Inflammatory macrophage treated with lipopolysaccharide for 1 hour (primary cell): Measurements from ENCODE around the gene ATP6V0A1.

ENCODE experiments used
- DNase-seq, 2 donors: peaks; one replicate each; pipeline ENCODE4 v3.0.0-alpha.2; 2020 to 2022

Gene ATP6V0A1

GRCh38 chr17:42458497-42459255 is at the start of gene ATP6V0A1:
ATP6V0A1 (plus strand) TSS chr17:42458878; CDS start chr17:42460895, 2,017 bp downstream.
- peak; percentile 84 to 92 for DNase-seq

- DNase-seq = no peak
Measured at GRCh38 chr17:42409523-42410318, 49.0 kb upstream of the ATP6V0A1 start.

- DNase-seq = no peak
Measured at GRCh38 chr17:42410319-42410685, 48.4 kb upstream of the ATP6V0A1 start.

DNA sequence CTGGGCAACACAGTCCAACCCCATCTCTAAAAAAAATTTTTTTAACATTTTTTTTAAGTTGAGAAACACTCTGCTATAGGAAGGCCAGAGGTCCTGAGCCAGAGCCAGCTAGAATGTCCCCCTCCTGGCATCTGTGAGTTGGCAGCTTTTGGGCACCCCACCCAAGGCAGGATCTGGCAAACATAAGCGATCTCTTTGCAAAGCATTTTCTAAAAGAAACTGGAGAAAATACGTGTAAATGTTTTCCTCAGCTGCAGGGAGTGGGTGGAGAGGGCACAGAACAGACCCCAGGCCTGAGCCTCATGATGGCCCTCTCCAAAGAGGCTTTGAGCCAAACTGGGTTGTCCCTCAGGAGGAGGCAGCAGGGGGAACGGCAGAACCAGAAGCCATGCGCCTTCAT is 47.3 kb upstream of the ATP6V0A1 start:
- no peak for DNase-seq

GRCh38 chr17:42411905-42412679 is 46.6 kb upstream of the ATP6V0A1 start:
- DNase-seq = no peak

DNA sequence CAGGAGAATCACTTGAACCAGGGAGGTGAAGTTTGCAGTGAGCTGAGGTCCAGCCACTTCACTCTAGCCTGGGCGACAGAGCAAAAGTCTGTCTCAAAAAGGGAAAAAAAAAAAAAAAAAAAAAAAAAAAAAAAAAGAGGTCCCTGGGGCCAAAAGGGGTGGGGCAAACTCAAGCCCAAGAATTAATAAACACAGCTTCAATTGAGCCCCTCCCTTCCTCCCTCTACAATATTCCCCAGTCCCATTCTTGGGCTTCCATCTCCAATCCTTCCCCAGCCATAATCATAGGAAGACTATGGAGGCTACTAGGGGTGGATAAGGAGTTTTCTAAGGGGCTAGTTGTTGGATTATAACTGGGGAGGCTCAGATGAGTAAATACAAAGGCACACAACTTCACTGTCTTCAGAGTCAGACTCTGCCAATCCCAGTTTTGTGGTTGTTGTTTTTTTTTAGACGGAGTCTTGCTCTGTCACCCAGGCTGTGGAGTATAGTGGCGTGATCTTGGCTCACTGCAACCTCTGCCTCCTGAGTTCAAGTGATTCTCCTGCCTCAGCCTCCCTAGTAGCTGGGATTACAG is 45.1 kb upstream of the ATP6V0A1 start:
- no peak for DNase-seq

- DNase-seq = no peak
Measured at GRCh38 chr17:42414704-42415409, 43.8 kb upstream of the ATP6V0A1 start.

DNA sequence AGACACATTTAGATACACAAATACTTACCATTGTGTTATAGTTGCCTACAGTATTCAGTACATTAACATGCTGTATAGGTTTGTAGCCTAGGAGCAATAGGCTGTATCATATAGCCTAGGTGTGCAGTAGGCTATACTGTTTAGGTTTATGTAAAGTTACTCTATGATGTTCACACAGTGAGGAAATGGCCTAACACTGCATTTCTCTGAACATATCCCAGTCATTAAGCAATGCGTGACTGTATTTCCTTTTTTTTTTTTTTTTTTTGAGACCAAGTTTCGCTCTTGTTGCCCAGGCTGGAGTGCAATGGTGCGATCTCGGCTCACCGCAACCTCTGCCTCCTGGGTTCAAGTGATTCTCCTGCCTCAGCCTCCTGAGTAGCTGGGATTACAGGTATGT is 40.7 kb upstream of the ATP6V0A1 start:
- DNase-seq = peak; percentile 73 to 74

- no peak for DNase-seq
Measured at GRCh38 chr17:42421136-42421506, 37.6 kb upstream of the ATP6V0A1 start.

DNA sequence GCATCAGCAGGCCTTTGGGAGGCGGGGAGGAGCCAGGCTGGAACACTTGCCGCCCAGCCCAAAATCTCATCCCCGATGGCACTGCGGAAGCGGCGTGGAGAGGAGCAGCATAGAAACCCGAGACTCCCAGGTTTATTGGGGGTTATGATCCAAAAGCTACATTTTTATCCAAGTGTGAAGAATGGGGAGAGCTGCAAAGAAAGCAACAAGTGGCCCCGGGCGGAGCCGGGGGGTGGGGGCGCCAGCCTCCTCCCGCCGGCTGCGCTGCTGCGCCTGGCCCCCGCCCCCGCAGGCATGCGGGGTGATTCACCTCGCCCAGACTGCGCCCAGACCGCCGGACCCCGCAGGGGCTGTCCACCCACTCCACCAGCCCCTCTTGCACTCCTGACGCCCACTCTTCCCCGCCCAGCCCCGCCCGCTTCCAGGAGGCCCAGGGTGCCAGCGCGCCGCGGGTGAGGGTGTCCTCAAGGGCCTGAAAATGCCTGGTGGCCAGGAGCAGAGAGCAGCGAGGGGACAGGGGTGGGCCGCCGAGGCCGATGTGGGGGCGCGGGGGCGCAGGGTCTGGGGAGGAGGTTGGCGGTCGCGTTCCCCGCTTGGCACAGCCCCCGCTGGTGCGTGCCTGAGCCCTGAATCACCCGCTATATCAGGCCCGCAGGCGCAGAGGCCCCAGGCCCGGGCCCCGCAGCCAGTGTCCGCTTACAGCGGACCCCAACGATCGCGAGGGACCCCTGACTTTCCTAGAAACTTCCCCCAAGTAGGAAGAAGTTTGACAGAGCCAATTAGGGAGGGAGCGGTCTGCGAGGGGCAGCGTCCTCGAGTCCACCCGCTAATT is 37.0 kb upstream of the ATP6V0A1 start:
- no peak for DNase-seq

GRCh38 chr17:42422412-42422957 is 36.2 kb upstream of the ATP6V0A1 start:
- DNase-seq = no peak

DNA sequence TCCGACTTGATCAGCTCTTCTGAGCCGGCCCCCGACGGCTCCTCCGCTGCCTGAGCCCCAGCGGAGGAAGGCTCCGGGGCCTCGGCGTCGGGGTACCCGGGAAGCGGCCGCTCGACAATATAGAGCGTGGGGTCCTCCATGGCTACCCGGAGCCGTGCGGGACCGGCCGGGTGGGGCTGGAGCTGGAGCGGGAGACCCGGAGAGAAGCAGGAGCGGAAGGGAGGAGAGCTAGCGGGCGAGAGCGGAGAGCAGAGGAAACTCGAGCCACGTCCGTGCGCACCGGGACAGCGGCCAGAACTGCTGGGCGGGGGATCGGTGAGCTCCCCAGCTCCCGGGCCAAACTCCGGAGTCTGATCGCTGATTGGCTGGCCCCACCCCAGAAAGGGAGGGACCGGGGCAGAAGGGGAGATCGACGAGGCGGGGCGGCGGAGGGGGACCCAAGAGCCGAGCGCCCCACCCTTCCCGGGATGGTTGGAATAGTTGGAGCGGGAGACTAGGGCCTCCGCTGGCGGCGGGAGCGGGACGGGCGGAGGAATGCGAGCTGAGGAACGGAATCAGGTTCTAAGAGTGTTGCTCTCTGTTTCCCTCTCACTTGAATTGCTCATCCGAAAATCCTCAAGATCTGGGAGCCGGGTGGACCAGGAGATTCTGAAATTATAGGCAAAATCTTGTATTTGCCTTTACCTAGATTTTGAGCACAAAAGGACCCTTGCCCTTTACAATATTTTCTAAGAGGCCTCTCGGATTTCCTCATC is 35.5 kb upstream of the ATP6V0A1 start, which contains the start of gene CAVIN1:
TSS of gene CAVIN1 (minus strand) at position 299 of the 755 bp plus-strand sequence. CDS start at position 140, 159 bp downstream.
- no peak for DNase-seq

GRCh38 chr17:42423766-42424165 is 34.9 kb upstream of the ATP6V0A1 start:
- no peak for DNase-seq

GRCh38 chr17:42424991-42425610 is 33.6 kb upstream of the ATP6V0A1 start:
- DNase-seq = no peak

DNA sequence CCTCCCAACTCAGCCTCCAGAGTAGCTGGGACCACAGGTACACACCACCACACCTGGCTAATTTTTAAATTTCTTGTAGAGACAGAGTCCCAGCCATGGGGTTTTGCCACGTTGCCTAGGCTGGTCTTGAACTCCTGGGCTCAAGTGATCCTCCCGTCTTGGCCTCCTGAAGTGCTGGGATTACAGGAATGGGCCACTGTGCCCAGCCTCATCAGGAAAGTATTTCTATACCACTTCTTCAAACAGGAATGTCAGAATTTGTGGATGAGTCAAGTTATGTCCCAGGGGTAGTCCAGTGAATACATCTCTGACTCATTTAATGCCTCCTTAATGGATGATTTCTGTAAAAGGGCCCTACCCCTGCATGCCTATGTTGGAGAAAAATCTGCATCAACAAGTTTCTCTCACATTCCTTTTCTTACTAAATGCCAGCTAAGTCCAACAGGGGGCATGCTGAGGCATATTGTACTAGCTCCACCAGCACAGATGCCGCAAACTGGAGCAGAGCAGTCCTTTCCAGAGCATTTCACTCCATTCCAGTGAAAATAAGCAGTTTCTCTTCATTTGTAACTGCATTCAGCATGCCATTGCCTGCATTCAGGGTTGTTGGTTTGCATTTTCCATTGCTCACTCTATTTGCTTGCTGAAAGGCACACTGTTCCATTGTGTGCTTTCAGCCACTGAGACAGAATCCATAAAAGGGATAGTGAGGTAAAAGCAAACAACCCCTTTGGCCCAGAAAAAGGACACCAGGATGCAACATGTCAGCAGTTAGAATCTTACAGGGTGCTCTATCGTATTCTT is 30.3 kb upstream of the ATP6V0A1 start:
- peak; percentile 55 to 75 for DNase-seq

DNA sequence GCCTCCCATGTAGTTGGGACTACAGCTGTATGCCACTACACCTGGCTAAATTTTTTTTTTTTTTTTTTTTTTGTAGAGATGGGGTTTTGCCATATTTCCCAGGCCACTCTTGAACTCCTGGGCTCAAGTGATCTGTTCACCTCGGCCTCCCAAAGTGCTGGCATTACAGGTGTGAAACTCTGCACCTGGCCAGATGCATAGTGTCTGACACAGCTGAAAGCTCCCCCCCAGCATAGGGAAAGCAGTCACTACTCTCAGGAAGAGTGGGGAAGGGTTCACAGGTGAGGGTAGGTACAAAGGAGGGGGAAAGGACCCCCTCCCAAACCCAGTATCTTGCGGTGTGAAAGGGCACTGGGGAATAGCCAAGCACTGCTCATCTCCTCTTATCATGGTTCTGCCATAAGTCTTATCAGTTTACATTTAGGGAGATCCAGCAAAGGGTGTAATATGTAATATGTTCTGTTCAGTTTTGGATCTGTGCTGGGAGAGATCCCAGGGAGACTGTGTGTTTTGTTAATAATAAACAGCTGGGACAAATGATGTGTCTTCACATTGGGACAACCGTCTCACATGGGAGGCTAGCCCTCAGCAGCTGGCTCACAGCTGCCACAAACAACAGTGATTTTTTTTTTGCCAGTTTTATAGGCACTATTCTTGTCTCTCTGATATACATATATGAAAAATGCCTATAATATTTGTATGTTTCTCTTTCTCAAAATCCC is 28.8 kb upstream of the ATP6V0A1 start:
- no peak for DNase-seq

- peak; percentile 52 to 57 for DNase-seq
Measured at GRCh38 chr17:42431758-42432161, 26.9 kb upstream of the ATP6V0A1 start.

GRCh38 chr17:42436391-42436790 is 22.3 kb upstream of the ATP6V0A1 start:
- peak in 1 of 2 donors; percentile 61 for DNase-seq
